Loucy (cell line): ENCODE measurements around the gene POLR2L.

Source experiments
- H2AFZ ChIP-seq: fragments of 200-600 bp; sonication (generic); 2 replicates; pipeline ENCODE4 v1.6.0; 2016; ENCODE audit warnings: antibody characterized with exemption, mild to moderate bottlenecking, low read length, moderate library complexity
- H3F3A ChIP-seq: fragments of 200-600 bp; 2 replicates; pipeline ENCODE4 v1.6.0; 2016; ENCODE audit warnings: antibody characterized with exemption, low read depth, mild to moderate bottlenecking
- H3K27me3 ChIP-seq: fragments of 200-600 bp; sonication (generic); 2 replicates; pipeline ENCODE4 v1.6.1; 2014; ENCODE audit warnings: low read length, mild to moderate bottlenecking; ENCODE audit not compliant: insufficient read depth, poor library complexity, severe bottlenecking
- H3K36me3 ChIP-seq: fragments of 200-600 bp; sonication (generic); 2 replicates; pipeline ENCODE4 v1.6.1; 2016; ENCODE audit warnings: low read length; ENCODE audit not compliant: insufficient read depth
- H3K4me1 ChIP-seq: fragments of 200-600 bp; sonication (generic); 2 replicates; pipeline ENCODE4 v1.5.1; 2014; ENCODE audit warnings: low read length, mild to moderate bottlenecking; ENCODE audit not compliant: insufficient read depth, poor library complexity, severe bottlenecking
- H3K4me2 ChIP-seq: fragments of 200-600 bp; sonication (generic); 2 replicates; pipeline ENCODE4 v1.6.0; 2014; ENCODE audit warnings: antibody characterized with exemption, low read length, low read depth, mild to moderate bottlenecking; ENCODE audit not compliant: poor library complexity, severe bottlenecking
- H3K4me3 ChIP-seq: fragments of 200-600 bp; sonication (generic); 2 replicates; pipeline ENCODE4 v1.5.1; 2014; ENCODE audit warnings: low read length, mild to moderate bottlenecking, mixed read lengths; ENCODE audit not compliant: poor library complexity, severe bottlenecking
- H3K79me2 ChIP-seq: fragments of 200-600 bp; sonication (generic); 2 replicates; pipeline ENCODE4 v1.6.1; 2014; ENCODE audit warnings: low read length; ENCODE audit not compliant: insufficient read depth
- H3K9ac ChIP-seq: fragments of 200-600 bp; sonication (generic); 2 replicates; pipeline ENCODE4 v1.6.0; 2014; ENCODE audit warnings: mild to moderate bottlenecking, low read depth, low read length, moderate library complexity; ENCODE audit not compliant: poor library complexity, severe bottlenecking
- H3K9me2 ChIP-seq: fragments of 200-600 bp; sonication (generic); replicated peaks from 2 replicates; pipeline ENCODE4 v1.6.1; 2016; ENCODE audit warnings: low read depth, low read length, mixed read lengths
- H3K9me3 ChIP-seq: fragments of 200-600 bp; sonication (generic); 2 replicates; pipeline ENCODE4 v1.6.1; 2014; ENCODE audit warnings: mild to moderate bottlenecking, antibody characterized with exemption, low read length, low read depth; ENCODE audit not compliant: insufficient read depth
- H4K20me1 ChIP-seq: fragments of 200-600 bp; sonication (generic); 2 replicates; pipeline ENCODE4 v1.6.0; 2014; ENCODE audit warnings: antibody characterized with exemption, low read length, mild to moderate bottlenecking; ENCODE audit not compliant: insufficient read depth, poor library complexity, severe bottlenecking
- CTCF ChIP-seq: fragments of 200-600 bp; sonication (generic); conservative IDR thresholded peaks from 2 replicates; pipeline ENCODE4 v1.5.1; 2014; ENCODE audit warnings: mild to moderate bottlenecking, antibody characterized with exemption, low read length
- EZH2phosphoT487 ChIP-seq: fragments of 200-600 bp; IDR thresholded peaks from 2 replicates; pipeline ENCODE4 v1.6.1; 2018; ENCODE audit warnings: antibody characterized with exemption, mild to moderate bottlenecking, moderate library complexity, borderline replicate concordance

Gene POLR2L

GRCh38 chr11:889257-889656, 46.9 kb upstream of the POLR2L start:
- H3K4me3 ChIP-seq: no peak overlapping the region
- no peak for TF ChIP-seq EZH2phosphoT487
- TF ChIP-seq CTCF: no peak

GRCh38 chr11:888310-889212, 46.2 kb upstream of the POLR2L start:
- no peaks in the 10 kb centered on the region for H3K9me2 ChIP-seq
- no peak overlapping the region for H3K9ac ChIP-seq
- H3K4me2 ChIP-seq: no peak overlapping the region
- H3K36me3 ChIP-seq: no peaks in the 10 kb centered on the region
- no peaks in the 10 kb centered on the region for H3K27me3 ChIP-seq
- no peak overlapping the region for H2AFZ ChIP-seq
- no peaks in the 10 kb centered on the region for H3K9me3 ChIP-seq
- no peaks in the 10 kb centered on the region for H3K79me2 ChIP-seq
- H3K4me3 ChIP-seq: no peak overlapping the region
- H3K4me1 ChIP-seq: peaks cover 15% of the 10 kb centered on the region
- no peaks in the 10 kb centered on the region for H4K20me1 ChIP-seq
- H3F3A ChIP-seq: no peaks in the 10 kb centered on the region
- no peak for TF ChIP-seq CTCF
- TF ChIP-seq EZH2phosphoT487: no peak

More at GRCh38 chr11:889257-889656, 46.9 kb upstream of the POLR2L start:
- Histone ChIP-seq H3K4me1 (peaks cover 15% of the 10 kb centered on the region), H3K79me2 (no peaks in the 10 kb centered on the region), H3K9me2 (no peaks in the 10 kb centered on the region), H3K36me3 (no peaks in the 10 kb centered on the region), H3K27me3 (no peaks in the 10 kb centered on the region), H3F3A (no peaks in the 10 kb centered on the region), H2AFZ (no peak overlapping the region), H4K20me1 (no peaks in the 10 kb centered on the region), H3K9ac (no peak overlapping the region), H3K4me2 (no peak overlapping the region), H3K9me3 (no peaks in the 10 kb centered on the region)

- H4K20me1 ChIP-seq: no peaks in the 10 kb centered on the region
- no peaks in the 10 kb centered on the region for H3K9me2 ChIP-seq
- H3K9ac ChIP-seq: no peak overlapping the region
- TF ChIP-seq CTCF (no peak), EZH2phosphoT487 (no peak)
- H3K4me2 ChIP-seq: no peak overlapping the region
- no peaks in the 10 kb centered on the region for H3K27me3 ChIP-seq
- H2AFZ ChIP-seq: no peak overlapping the region
- no peaks in the 10 kb centered on the region for H3K36me3 ChIP-seq
- peaks cover 15% of the 10 kb centered on the region for H3K4me1 ChIP-seq
- no peak overlapping the region for H3K4me3 ChIP-seq
- no peaks in the 10 kb centered on the region for H3K9me3 ChIP-seq
- H3F3A ChIP-seq: no peaks in the 10 kb centered on the region
- H3K79me2 ChIP-seq: no peaks in the 10 kb centered on the region
Observed at GRCh38 chr11:887589-887988, 45.3 kb upstream of the POLR2L start.
